Brain pericyte (primary cell): Measurements from ENCODE around the gene IQSEC1.

ENCODE experiments used
- DNase-seq: peaks from one replicate; pipeline ENCODE4 v3.0.0-alpha.2; 2012; ENCODE audit warnings: low read depth, low spot score

The IQSEC1 gene

DNA sequence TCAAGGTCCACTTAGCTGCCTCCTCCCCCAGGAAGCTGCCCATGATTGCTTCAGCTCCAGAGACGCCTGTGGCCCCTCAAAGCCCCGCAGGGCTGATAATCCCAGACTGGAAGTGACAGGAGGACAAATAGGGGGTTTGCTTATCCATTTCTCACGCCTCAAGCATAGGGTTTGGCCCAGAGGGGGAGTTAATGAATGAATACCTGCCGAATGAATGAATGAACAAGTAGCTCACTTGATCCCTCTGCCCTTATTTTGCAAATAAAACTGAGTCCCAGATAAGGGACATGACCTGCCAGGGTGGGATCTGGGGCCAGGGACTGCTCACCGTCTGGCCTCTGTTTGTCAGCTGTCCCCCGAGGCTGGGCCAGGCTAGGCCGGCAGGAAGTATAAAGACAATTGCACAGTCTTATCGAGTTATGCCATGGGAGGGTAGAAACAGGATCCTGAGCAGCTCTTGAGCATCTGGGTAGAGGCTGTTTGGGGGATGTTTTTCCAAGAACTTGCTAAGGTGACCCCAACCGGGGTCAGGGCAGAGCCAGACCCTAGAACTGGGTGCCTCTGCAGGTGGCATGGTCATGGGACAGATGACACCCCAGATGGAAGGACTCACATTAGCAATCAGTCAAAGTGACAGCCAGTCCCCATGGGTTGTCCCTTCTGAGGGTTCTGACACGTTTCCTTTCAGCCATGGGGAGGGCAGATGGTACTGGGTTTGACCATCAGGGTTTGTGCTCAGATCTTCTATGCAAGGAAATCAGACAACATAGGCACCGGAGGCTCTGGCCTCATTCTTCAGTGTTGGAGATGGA is 45.0 kb downstream of the IQSEC1 start:
- no peak for DNase-seq

- DNase-seq = no peak
Measured at GRCh38 chr3:13027154-13027553, 46.1 kb downstream of the IQSEC1 start.

- no peak for DNase-seq
Measured at GRCh38 chr3:13026534-13026933, 46.7 kb downstream of the IQSEC1 start.

DNA sequence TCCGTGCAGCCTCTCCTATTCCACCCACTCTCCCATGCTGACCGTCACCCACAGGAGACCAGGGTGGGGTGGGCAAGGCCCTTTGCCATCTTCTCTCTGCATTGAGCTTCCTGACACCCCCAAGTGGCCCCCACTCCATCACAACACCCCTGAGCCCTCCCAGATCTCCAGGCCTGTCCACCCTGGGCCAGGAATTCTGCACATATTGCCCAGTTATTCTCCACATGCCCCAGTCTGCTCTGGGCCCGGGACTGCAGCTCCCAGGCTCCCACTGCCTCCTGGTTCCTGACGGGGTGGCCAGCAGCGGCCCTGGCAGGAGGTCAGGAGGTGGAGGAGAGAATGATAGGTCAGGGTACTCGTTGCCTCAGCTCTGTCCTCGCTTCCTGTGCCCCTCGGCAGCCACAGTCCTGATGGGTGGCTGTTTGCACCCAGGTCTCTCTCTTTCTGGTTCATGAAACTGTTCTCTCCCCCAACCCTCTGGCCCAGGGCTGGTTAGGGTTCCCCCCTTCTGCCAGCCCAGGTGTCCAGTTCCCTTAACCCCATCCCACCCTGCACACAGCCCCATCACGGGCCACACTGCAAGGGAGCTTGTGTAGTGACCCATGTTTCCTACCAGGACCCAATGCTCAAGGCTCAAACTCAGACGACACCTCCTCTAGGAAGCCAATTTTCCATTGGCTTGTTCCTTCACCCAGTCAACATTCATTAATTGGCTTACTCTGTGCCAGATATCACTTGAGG is 47.3 kb downstream of the IQSEC1 start:
- DNase-seq = no peak

- DNase-seq = no peak
Measured at GRCh38 chr3:13025090-13025489, 48.1 kb downstream of the IQSEC1 start.

- DNase-seq = no peak
Measured at GRCh38 chr3:13024765-13025065, 48.5 kb downstream of the IQSEC1 start.

- DNase-seq = no peak
Measured at GRCh38 chr3:13023971-13024764, 49.1 kb downstream of the IQSEC1 start.

- DNase-seq = no peak
Measured at GRCh38 chr3:13023235-13023970, 49.8 kb downstream of the IQSEC1 start.

DNA sequence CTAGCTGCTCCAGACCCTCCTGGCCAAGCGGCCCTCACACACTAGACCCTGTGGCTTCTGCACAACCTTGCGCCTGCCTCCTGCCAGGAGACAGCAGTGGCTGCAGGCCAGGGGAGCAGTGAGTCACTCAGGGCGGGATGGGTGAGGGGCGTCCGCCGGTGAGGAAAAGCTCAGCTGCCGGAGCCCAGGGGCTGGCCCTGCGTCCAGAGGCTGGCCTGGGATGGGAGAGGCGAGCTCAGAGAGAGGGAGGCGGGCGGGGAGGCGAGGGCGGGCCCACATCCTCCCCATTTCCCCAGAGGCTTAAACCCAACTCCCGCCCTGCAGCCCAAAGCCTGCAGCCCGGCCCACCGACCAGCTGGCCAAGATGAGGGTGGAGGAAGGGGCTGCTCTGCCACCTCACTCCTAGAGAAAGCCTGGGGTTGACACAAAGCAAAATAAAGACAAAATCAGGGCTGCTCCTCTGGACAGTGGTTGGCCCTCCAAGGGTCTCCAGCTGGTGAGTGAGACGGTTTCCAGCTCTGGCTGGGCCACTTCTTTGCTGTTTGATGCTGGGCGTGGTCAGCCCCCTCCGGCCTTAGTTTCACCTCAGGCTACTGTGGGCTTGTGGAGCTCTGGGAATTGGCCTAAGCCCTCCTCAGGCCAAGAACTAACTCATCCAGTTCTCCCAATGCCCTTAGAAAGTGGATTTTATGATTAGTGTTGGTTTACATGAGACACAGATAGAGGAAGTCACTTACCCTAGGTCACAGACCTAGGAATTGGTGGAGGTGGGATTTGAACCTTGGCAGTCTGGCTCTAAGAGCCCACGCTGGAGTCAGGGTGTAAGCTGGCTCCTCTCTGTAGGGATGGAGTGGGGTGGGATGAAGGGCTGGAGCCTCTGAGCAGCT is 50.6 kb downstream of the IQSEC1 start:
- peak; percentile 50 for DNase-seq

DNA sequence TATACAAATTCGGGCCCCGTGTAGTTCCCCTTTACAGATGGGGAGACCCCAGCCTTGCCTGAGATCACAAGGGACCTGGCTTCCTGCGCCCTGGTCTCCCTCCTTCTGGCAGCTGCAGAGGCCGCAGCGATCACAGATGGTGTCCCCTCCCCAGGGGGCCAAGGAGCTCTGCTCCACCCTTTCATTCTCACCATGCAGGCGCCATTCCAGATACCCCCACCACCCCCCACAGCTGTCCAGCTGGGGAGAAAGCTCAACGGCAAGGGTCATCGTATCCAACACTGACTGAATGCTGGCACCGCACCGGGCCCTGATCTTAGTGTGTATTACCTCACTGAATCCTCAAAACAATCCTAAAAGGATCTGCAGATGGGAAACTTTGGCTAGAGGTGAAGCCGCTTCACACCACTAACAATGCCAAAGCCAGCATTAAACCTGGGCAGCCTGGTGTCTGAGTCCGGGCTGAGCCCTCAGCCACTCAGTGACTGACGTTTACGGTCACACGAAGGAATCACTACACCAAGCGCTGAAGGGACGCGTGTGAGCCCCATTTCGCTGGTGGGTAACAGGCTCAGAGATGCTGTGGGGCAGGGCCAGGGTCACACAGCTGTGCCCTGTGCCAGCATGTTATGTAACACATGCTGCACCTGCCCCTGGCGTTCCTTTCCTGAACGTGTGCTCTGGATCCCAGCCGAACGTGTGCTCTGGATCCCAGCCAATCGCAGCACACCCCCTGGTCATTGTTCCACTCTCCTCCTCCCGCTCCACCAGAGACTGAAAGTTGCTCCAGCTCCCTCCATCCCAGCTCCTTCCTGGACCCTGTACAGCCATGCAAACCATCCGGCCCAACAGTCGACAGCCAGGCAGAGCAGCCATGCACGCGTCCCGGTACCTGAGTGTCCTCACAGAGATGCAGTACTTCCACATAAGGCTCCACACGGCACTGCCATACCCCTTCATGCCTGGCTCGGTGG is 51.8 kb downstream of the IQSEC1 start:
- DNase-seq = no peak

DNA sequence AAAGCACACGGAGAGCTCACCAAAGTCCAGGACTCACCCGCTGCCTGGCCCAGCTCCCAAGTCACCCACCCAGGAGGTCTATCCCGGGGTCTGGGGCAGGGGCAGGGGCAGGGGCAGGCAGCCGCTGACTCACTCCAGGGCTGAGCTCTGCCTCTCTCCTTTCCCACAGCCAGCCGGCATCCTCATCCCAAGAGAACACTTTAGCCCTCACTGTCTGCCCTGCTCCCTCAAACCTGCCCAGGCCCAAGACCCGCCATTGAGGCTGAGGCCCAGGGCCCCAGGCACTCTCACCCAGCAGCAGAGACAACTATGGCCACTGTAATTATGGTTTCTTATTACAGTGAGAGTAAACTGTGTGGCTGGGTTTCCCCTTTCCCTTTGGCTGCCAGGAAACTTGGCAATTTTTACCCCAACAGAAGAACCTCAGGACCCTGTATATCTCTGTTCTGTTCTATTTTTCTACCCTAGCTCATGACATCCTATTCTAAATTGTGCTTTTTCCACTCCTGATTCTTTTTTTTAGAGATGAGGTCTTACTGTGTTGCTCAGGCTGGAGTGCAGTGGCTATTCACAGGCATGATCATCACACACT is 53.0 kb downstream of the IQSEC1 start:
- no peak for DNase-seq

- DNase-seq = no peak
Measured at GRCh38 chr3:13019243-13020095, 53.8 kb downstream of the IQSEC1 start.

- no peak for DNase-seq
Measured at GRCh38 chr3:13018561-13019242, 54.5 kb downstream of the IQSEC1 start.

DNA sequence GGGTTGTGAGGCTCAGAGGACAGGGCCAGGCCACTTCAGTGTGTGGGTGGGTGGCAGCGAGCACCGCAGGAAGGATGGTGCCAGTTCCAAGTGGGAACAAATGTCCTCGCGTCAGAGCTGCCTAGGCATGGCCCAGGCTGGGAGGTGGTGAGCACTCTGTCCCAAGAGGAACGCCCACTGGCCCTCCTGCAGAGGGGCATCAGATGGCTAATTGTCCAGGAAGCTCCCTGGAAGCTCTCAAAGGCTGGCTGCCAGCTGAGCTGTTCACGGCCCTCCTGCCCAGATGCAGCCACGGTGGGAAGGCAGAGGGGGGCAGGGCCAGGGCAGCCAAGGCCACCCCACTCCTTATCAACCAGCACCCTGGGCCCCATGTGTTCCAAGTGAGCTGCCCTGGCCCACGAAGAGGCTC is 55.2 kb downstream of the IQSEC1 start:
- DNase-seq = no peak

DNA sequence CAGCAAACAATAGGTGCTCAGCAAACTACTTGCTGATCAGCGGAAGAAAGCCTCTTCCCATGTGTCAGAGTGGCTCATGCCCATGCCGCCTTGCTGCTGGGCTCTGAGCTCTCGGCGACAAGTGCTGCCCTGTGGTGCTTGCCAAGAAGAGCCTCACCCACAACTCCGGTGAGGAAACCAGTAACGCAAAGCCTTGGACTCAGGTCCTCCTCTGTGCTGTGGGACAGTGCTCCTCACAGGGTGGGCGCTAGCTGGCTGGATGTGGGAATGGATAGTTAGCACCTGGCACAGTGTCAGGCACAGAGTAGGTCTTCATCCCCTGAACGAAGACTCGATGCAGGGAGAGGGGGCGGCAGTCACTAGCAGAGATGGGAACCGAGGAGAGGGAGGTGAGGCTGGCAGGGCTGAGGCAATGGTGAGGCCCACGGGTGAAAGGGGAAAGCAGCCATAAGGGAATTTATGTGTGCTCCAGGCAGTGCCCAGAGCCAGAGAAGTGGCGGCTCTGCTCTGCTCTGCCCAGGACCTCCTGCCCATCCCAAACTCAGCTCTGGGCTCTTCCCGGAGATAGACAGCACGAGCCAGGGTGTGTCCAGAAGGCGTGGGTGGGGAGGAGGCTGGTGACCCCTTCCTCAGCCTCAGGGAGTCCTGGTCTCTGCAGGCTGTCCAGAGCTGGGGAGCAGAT is 55.7 kb downstream of the IQSEC1 start:
- DNase-seq = no peak

DNA sequence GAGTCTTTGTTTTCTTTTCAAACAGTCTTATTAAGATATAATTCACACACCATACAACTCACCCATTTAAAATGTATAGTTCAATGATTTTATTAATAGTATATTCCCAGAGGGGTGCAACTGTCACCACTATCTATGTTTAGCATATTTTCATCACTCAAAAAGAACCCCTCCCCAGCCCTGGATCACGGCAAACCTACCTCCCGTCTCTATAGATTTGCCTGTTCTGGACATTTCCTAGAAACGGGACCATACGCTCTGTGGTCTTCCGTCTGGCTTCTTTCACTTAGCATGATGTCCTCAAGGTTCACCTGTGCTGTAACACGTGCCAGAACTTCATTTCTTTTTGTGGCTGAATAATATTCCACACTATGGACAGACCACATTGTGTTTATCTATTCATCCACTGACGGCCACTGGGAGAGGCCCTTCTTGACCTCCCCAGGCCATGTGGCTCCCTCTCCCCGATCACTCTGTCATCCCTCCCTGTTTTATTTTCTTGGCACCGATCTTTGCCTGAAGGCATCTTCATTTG is 56.4 kb downstream of the IQSEC1 start:
- no peak for DNase-seq
